Ovary (tissue), 9 donors: ENCODE data around the gene DNAJC27. TPM values are rescaled to one million over a fixed set of nuclear protein-coding genes. Genes with fewer than 3 reads are reported as not detected.

Experiments
- DNase-seq, 5 donors: peaks; one replicate each; pipeline ENCODE4 v3.0.0-alpha.2; 2019 to 2020
- H3K27ac ChIP-seq, 2 donors: fragments of 200-600 bp; one replicate each; pipeline versions ENCODE4 v1.5.1 to v1.8.0; 2019 to 2022
- H3K27me3 ChIP-seq: fragments of 200-600 bp; one replicate; pipeline ENCODE4 v1.8.0; 2022
- H3K36me3 ChIP-seq: fragments of 200-600 bp; sonication (generic); one replicate; pipeline ENCODE4 v1.5.1; 2019
- H3K4me1 ChIP-seq: one replicate; pipeline ENCODE4 v1.8.1; 2013; ENCODE audit warnings: mild to moderate bottlenecking, moderate library complexity; ENCODE audit not compliant: insufficient read depth
- H3K4me3 ChIP-seq: fragments of 200-600 bp; sonication (generic); one replicate; pipeline ENCODE4 v1.5.1; 2017
- H3K9me3 ChIP-seq, 2 donors: fragments of 200-600 bp in 1 of 2; sonication (generic) in 1 of 2; one replicate each; pipeline versions ENCODE4 v1.5.1 to v1.8.1; 2013 to 2019; ENCODE audit warnings: mild to moderate bottlenecking in 1 of 2, moderate library complexity in 1 of 2
- EP300 ChIP-seq: sonication (generic); formaldehyde crosslinking; IDR thresholded peaks from one replicate; pipeline ENCODE4 v1.6.1; 2017; ENCODE audit warnings: antibody characterized with exemption
- POLR2A ChIP-seq: fragments of 450-650 bp; IDR thresholded peaks from one replicate; pipeline ENCODE4 v1.6.1; 2017; ENCODE audit warnings: antibody characterized with exemption, mild to moderate bottlenecking, moderate library complexity
- whole genome bisulfite sequencing, 3 donors: extraction: QIAGEN DNeasy Blood & Tissue Kit in 1 of 3; methylation state at CpG; one replicate each; pipeline versions ENCODE4 v1.1.5 to v1.1.7; 2013 to 2017; 5-methylcytosine and 5-hydroxymethylcytosine counted together
- intact Hi-C, 4 donors: fragments of 100-400 bp; cut with DNase I; formaldehyde crosslinking; loops; one replicate each; pipeline versions ENCODE4 v1.11.0 to v1.15.1; 2022 to 2023
- polyA plus RNA-seq, 2 donors: library from polyadenylated mRNA; stranded (reverse); fragments of 200-250 nt in 1 of 2; fragments of 350-450 nt in 1 of 2; fragmentation: Illumina TruSeq in 1 of 2; extraction: RNeasy Lipid Tissue Mini Kit (QIAGEN cat#74804) in 1 of 2; gene quantifications; one replicate each; pipeline ENCODE4 v1.2.3, GENCODE V29; 2013 to 2014
- total RNA-seq, 7 donors: library from RNA; depleted of rRNA in 2 of 7; stranded (reverse); fragments of >200 nt in 2 of 7; fragmentation: NEBNext Ultra II Directional in 3 of 7; extraction: Animal tissue kit (Norgen Biotek cat#: 25700) in 3 of 7; gene quantifications; one replicate each; pipeline versions ENCODE4 v1.1.0 to v1.2.4, GENCODE V29; 2016 to 2023
- TF ChIP-seq, protein P1 (sequence below), 3 donors: fragments of 450-650 bp in 2 of 3; fragments of 200-600 bp in 1 of 3; IDR thresholded peaks; one replicate each; pipeline versions ENCODE4 v1.5.1 to v1.8.0; 2016 to 2022; ENCODE audit warnings: antibody characterized with exemption in 3 of 3, mild to moderate bottlenecking in 1 of 3
- donor health status: DM: no; HTN: no; CAD: no; lungs with moderate emphysema.
- donor health status: DM: no; HTN: no; CAD: no.
- donor health status: Bipolar disorder and iron deficiency.
- donor health status: DM: yes; HTN: yes; CAD: no.
- donor health status: DM: no; HTN: no; CAD: no.
- donor health status: DM: yes; HTN: yes; CAD: no.

DNAJC27 gene
- total and polyA plus RNA-seq, 9 donors: 6.0 to 17.6 (median 12.9) TPM

DNA sequence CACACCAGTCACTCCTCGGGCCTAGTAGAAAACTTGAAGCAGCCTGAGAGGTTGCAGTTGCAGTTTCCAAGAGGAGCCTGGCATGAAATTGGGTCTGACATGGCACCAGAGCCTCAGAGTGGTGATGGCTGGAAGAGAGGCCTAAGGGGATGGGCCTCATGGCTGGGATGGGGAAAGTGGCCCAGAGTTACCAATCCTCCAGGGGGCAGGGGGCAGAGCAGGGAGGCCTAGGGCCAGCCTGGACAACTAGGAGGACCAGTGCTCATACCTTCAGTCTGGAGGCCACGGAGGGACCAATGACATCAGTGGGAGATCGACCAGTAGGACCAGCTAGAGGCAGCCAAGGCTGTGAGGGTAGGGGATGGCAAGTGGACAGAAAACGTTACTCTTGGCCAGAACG is 36.6 kb downstream of the DNAJC27 start:
- DNase-seq: no peak
- no peak overlapping the region for H3K4me3 ChIP-seq
- H3K9me3 ChIP-seq: no peaks in the 10 kb centered on the region
- H3K4me1 ChIP-seq: no peaks in the 10 kb centered on the region
- no peak overlapping the region for H3K27ac ChIP-seq
- no peaks in the 10 kb centered on the region for H3K36me3 ChIP-seq
- TF ChIP-seq, protein P1, sequence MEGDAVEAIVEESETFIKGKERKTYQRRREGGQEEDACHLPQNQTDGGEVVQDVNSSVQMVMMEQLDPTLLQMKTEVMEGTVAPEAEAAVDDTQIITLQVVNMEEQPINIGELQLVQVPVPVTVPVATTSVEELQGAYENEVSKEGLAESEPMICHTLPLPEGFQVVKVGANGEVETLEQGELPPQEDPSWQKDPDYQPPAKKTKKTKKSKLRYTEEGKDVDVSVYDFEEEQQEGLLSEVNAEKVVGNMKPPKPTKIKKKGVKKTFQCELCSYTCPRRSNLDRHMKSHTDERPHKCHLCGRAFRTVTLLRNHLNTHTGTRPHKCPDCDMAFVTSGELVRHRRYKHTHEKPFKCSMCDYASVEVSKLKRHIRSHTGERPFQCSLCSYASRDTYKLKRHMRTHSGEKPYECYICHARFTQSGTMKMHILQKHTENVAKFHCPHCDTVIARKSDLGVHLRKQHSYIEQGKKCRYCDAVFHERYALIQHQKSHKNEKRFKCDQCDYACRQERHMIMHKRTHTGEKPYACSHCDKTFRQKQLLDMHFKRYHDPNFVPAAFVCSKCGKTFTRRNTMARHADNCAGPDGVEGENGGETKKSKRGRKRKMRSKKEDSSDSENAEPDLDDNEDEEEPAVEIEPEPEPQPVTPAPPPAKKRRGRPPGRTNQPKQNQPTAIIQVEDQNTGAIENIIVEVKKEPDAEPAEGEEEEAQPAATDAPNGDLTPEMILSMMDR (IDR thresholded peaks at IDR 0.05): no peak
- TF ChIP-seq POLR2A: no peak
- no peak for TF ChIP-seq EP300
- no peaks in the 10 kb centered on the region for H3K27me3 ChIP-seq
- 84 to 92% (median 86%) methylated on average over 5 of the region's 5 CpGs for WGBS, 3 donors
- intact Hi-C loops: no loop called here

DNA sequence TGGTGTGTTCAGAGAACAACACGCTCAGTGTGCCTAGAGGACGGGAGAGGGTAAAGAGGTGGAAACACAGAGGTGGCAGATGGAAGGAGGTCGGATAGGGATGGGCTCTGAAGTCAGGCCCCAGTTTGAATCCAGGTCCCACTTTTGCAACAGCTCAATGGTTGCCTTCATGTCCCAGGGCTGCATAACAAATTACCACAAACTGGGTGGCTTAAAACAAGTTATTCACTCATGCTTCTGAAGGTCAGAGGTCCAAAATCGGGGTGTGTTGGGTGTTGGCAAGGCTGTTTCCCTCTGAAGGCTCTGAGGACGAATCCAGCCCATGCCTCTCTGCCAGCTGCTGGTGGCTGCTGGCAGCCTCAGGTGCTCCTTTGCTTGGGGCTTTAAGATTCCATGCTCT is 39.0 kb downstream of the DNAJC27 start:
- intact Hi-C loops: no loop called here
- Histone ChIP-seq H3K4me1 (no peaks in the 10 kb centered on the region), H3K9me3 (no peaks in the 10 kb centered on the region), H3K27ac (no peak overlapping the region), H3K4me3 (no peak overlapping the region), H3K27me3 (no peaks in the 10 kb centered on the region), H3K36me3 (no peaks in the 10 kb centered on the region)
- TF ChIP-seq POLR2A (no peak), EP300 (no peak)
- TF ChIP-seq, protein P1 (IDR thresholded peaks at IDR 0.05): no peak
- 84 to 91% (median 90%) methylated on average over 5 of the region's 5 CpGs for WGBS, 3 donors
- no peak for DNase-seq

DNA sequence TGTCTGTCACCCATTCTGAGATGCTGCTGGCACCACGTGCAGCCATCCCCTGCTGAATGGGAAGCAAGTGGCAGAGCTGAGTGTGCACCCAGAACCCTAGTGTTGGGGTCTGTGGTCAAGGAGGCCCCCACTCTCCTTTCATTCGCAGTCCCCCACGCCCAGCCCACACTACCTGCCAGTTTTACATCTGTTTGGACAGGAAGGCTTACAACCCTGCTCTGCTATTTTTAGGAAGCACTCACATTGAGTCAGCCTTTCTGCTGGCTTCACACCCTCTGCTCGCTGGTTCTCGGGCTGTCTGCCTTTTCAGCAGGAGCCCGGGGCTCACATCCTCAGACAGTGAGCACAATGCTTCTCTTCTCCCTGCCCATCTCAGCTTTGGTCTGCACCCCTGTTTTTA is 41.0 kb downstream of the DNAJC27 start:
- no peaks in the 10 kb centered on the region for H3K27me3 ChIP-seq
- H3K9me3 ChIP-seq: no peaks in the 10 kb centered on the region
- no peak for DNase-seq
- 54 to 66% (median 65%) methylated on average over 6 of the region's 6 CpGs for WGBS, 3 donors
- H3K36me3 ChIP-seq: no peaks in the 10 kb centered on the region
- H3K4me3 ChIP-seq: no peak overlapping the region
- intact Hi-C loops: no loop called here
- TF ChIP-seq, protein P1 (IDR thresholded peaks at IDR 0.05): no peak
- TF ChIP-seq EP300 (no peak), POLR2A (no peak)
- peaks cover 2% of the 10 kb centered on the region for H3K4me1 ChIP-seq
- H3K27ac ChIP-seq: no peak overlapping the region

DNA sequence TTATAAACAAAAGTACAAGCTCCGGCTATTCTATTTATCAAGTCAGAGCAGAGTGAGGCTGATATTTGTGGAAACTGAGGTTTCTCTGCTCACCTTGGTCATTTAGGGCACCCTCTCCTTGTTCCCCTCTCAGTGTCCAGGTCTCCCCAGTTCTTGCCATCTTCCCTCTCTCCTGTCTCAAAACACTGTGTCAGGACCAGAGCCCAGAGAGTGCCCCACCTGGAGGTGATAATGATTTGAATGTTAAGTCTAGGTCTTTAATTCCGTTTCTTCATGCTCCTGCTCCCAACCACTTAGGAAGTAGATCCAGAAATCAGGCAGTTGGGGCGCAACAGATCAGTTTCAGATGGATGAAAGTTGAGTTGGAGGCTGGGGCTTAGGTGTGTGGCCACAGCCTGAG is 42.5 kb downstream of the DNAJC27 start:
- no peak for DNase-seq

More for the DNA sequence above, 42.5 kb downstream of the DNAJC27 start:
- intact Hi-C loops: no loop called here
- Histone ChIP-seq H3K27ac (no peak overlapping the region), H3K9me3 (no peaks in the 10 kb centered on the region), H3K27me3 (no peaks in the 10 kb centered on the region), H3K36me3 (no peaks in the 10 kb centered on the region), H3K4me1 (peaks cover 2% of the 10 kb centered on the region), H3K4me3 (no peak overlapping the region)
- WGBS, 3 donors: 91 to 95% (median 93%) methylated on average over 3 of the region's 3 CpGs
- TF ChIP-seq, protein P1 (IDR thresholded peaks at IDR 0.05): no peak
- TF ChIP-seq EP300 (no peak), POLR2A (no peak)
